HT-29 (cell line): ENCODE data around the gene SS18L1. TPM values are rescaled to one million over a fixed set of nuclear protein-coding genes. Genes with fewer than 3 reads are reported as not detected.

Source experiments
- DNase-seq: peaks from one replicate; pipeline ENCODE4 v3.0.0-alpha.2; 2015; ENCODE audit warnings: low spot score
- total RNA-seq: library from RNA; depleted of rRNA; stranded (reverse); fragments of >200 nt; shearing (Covaris generic); gene quantifications from 2 replicates; pipeline ENCODE4 v1.2.3, GENCODE V29; 2014

Gene SS18L1
- total RNA-seq, 1 experiment from 2014 or later: 65.8 TPM

- no peak for DNase-seq
Measured at GRCh38 chr20:62119591-62120364, 23.8 kb upstream of the SS18L1 start.

GRCh38 chr20:62120365-62120762, 23.2 kb upstream of the SS18L1 start:
- DNase-seq: no peak

- peak; percentile 85 for DNase-seq
Measured at GRCh38 chr20:62120990-62121775, 22.4 kb upstream of the SS18L1 start.

- peak; percentile 99 for DNase-seq
Measured at GRCh38 chr20:62121776-62122653, 21.6 kb upstream of the SS18L1 start, which contains the start of gene LSM14B. TSS of gene LSM14B (plus strand) at chr20:62122475. CDS start at chr20:62122667, 192 bp downstream.

GRCh38 chr20:62122654-62123449, 20.7 kb upstream of the SS18L1 start:
- peak; percentile 47 for DNase-seq

- DNase-seq: no peak
Measured at GRCh38 chr20:62123450-62124118, 20.0 kb upstream of the SS18L1 start.

GRCh38 chr20:62126141-62126540, 17.4 kb upstream of the SS18L1 start:
- no peak for DNase-seq

- DNase-seq: no peak
Measured at GRCh38 chr20:62127799-62128198, 15.8 kb upstream of the SS18L1 start.

- DNase-seq: no peak
Measured at GRCh38 chr20:62128502-62128901, 15.1 kb upstream of the SS18L1 start.

- no peak for DNase-seq
Measured at GRCh38 chr20:62129731-62130531, 13.6 kb upstream of the SS18L1 start.

GRCh38 chr20:62131560-62132320, 11.8 kb upstream of the SS18L1 start:
- DNase-seq: no peak

GRCh38 chr20:62132421-62132820, 11.1 kb upstream of the SS18L1 start:
- DNase-seq: no peak

GRCh38 chr20:62133051-62133845, 10.3 kb upstream of the SS18L1 start:
- no peak for DNase-seq

- no peak for DNase-seq
Measured at GRCh38 chr20:62133864-62134263, 9.7 kb upstream of the SS18L1 start.

GRCh38 chr20:62134735-62135231, 8.8 kb upstream of the SS18L1 start:
- no peak for DNase-seq

GRCh38 chr20:62135573-62136266, 7.8 kb upstream of the SS18L1 start:
- no peak for DNase-seq
